Stimulated activated naive CD4-positive, alpha-beta T cell (primary cell): ENCODE results near the gene JAK1.
"Not testable (repeated sequence)": the region's sequence is repeated elsewhere in the genome, so short reads cannot be mapped to it uniquely, and the experiment has no call there.

Source experiments
- DNase-seq, 6 experiments: peaks; one replicate each; lab custom pipeline; 2025; lab: John Stamatoyannopoulos, UW

The JAK1 gene

DNA sequence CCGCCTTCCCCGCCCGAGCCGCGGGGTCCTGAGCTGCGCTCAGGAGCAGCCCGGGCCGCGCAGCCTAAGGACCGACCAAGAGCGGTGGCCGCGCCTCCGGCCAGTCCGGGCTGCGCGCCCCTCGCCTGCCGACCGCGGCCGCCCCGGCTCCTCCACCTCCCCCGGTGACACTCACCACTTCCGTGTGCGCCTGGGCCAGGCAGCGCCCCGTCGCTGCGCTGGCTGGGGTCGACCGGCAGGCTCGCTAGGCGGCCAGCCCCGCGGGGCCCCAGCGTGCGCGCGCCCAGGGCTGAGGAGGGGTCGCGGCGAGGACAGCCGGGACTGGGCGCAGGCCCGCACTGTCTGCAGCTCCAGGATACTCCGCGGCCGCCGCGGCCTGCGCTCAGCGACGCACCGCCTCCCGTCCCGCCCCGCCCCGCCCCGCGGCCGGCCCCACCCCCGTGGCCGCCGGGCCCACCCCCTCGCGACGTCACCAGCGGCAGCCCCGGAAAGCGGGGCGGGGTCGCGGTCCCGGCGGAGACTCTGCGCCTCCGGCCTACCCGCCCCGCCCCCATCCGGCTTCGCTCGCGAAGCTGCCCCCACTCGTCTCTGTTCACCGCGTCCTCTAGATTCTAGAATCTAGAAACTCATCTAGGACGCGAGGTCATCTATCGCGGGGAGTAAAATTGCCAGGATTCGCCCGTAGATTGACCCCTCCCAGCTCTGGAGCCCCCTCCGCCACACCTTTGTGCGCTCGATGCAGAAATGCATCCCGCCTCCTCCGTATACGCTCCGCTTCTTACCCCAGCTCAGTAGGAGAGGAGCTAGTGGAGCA, at the start of gene JAK1:
TSS of gene JAK1 (minus strand) at position 392 of the 814 bp plus-strand sequence. CDS start 80,285 bp downstream, outside the sequence.
- peak; percentile 82 to 92 (median 86) for DNase-seq

GRCh38 chr1:65014321-65014720, 48.0 kb upstream of the JAK1 start:
- no peak for DNase-seq

- DNase-seq: no peak
Measured at GRCh38 chr1:65011983-65012382, 45.6 kb upstream of the JAK1 start.

DNA sequence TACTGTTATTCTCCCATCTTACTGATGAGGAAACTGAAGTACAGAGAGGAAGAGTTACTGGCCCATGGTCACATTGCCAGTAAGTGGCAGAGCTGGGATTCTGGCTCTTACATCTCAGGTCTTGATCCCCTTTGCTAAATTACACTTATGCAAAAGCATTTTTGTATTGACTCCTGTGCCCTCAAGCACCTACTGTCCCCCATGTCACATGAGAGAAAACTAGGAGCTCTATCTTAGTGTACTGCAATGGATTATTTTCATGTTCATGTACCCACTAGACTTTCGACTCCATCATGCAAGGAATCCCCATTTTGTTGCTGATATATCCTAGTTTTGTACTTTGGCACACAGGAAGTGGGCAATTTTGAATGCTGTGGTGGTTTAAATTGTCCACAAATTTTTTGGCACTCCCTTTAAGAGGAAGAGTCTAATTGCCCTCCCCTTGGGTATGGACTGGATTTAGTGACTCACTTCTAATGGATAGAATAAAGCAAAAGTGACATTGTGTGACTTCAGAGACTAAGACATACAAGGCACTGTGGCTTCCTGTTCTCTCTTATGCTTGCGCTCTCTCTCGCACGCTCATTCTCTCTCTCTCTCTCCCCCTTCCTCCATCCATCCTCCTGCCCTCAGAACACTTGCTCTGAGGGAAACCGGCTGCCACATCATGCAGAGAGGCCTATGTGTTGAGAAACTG, 43.5 kb upstream of the JAK1 start:
- DNase-seq: peak in 1 of 6 experiments; percentile 14

GRCh38 chr1:65009176-65009575, 42.8 kb upstream of the JAK1 start:
- DNase-seq: peak in 1 of 6 experiments; percentile 21

- DNase-seq: no peak
Measured at GRCh38 chr1:65006806-65007205, 40.5 kb upstream of the JAK1 start.

GRCh38 chr1:65003316-65003664, 36.9 kb upstream of the JAK1 start:
- DNase-seq: no peak

GRCh38 chr1:65002508-65003315, 36.4 kb upstream of the JAK1 start:
- DNase-seq: peak; percentile 45 to 72 (median 59)

- DNase-seq: peak in 1 of 6 experiments; percentile 20
Measured at GRCh38 chr1:65002156-65002507, 35.8 kb upstream of the JAK1 start.

DNA sequence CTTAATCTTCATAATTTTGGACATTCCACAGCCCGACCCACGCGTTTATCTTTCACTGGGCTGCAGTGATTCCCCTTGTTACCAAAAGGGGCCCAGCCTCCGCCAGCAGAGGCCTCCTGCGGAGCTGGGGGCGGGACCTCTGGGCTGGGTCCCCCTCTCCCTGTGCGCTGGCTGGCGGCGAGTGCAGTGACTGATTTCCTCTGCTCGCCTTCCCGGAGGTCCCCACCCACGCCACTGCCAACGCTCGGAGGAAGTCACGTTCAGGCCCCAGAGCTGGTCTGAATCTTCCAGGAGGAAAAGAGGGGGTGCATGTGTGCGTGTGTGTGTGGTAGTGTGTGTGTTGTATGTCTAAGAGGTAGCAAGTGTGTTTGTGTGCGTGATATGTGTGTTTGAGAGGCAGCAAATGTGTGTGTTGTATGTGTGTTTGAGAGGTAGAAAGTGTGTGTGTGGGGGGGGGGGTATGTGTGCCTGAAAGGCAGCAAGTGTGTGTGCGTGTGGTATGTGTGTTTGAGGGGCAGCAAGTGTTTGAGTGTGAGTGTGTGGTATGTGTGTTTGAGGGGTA, 35.0 kb upstream of the JAK1 start:
- DNase-seq: peak; percentile 55 to 72 (median 62)

- not testable (repeated sequence) for DNase-seq
Measured at GRCh38 chr1:64998425-64998948, 32.1 kb upstream of the JAK1 start.

DNA sequence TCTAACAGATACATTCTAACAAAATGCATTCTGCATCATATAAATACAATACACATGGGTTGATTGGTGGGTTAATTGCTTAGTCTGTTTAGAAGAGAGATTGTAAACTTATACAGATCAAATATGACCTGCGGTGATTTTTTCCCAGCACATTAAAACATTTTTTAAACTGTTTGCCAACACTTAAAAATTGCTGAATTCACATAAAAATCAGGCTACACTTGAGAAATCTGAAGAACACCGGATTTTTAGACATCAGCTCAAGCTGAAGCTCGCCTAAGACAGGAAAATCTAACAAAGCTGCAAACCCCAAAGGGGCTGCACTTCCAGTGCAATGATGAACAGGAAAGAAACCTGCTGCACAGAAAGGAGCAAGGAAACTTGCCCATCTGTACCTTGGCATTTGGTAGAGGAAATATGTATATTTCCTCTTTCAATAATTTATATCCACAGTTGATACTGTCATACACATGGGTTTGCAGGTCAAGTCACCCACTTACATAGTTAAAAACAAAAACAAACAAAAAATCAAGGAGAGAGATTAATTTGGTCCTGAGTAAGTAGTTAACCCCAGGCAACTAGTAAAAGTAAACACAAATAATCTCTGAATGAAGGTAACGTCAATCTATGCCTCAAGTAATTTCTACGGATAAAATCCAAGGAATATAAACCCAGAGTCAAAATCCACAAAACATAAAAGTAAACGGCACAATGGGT, 30.4 kb upstream of the JAK1 start:
- DNase-seq: no peak

GRCh38 chr1:64995316-64995715, 29.0 kb upstream of the JAK1 start:
- DNase-seq: no peak

GRCh38 chr1:64986903-64987871, 20.8 kb upstream of the JAK1 start:
- no peak for DNase-seq

DNA sequence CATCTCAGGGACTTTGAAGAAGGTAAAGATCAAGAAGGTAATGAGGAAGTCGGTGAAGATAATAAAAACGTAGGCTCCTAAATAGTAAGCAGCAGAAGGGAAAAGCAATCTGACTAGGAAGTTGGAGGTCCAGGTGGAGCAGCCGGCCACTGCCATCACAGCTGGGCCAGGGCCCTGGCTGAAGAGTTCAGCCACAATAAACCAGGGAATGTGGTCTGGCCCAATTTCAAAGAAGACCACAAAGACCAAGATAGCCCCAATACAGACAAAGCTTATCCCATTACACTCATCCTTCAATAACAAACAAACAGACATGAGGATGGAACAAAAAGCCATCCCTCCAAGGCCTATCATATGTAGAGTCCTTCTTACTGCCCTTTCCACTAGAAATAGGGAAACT, 18.4 kb upstream of the JAK1 start:
- DNase-seq: no peak

DNA sequence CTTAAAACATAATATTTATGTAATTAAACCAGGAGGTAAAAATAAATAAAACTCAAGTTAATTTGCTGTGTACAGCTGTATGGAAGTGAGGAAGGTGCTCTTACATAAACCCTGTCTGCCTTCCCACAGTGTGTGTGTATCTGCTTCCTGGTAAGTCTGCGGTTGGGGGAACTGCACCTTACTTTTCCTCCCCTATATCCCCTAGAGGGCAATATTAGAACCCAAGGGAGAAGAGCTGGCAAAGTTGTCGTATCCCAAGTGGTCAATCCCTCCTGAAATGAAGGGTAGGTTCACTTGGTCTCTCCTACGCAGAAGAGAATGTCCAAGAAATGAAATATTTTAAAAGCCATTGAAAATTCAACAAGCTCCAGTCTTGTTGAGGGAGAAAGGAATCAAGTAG, 17.8 kb upstream of the JAK1 start:
- no peak for DNase-seq

GRCh38 chr1:64983110-64983509, 16.8 kb upstream of the JAK1 start:
- no peak for DNase-seq

GRCh38 chr1:64981601-64982533, 15.5 kb upstream of the JAK1 start:
- no peak for DNase-seq
